HG03378 (cell line): ENCODE results near the gene CD63.
"Not testable (repeated sequence)": the region's sequence is repeated elsewhere in the genome, so short reads cannot be mapped to it uniquely, and the experiment has no call there.

Experiments used
- ATAC-seq: cut with Tn5 transposase; IDR thresholded peaks from one replicate; pipeline ENCODE4 v1.9.1; 2021; ENCODE audit warnings: mild to moderate bottlenecking, moderate library complexity; ENCODE audit not compliant: unreplicated experiment

Gene CD63

GRCh38 chr12:55728939-55729818, at the start of gene CD63:
TSS of gene CD63 (minus strand) at chr12:55729009. CDS start at chr12:55728341, 668 bp downstream.
- peak; percentile 48 for ATAC-seq

- ATAC-seq, result no peak
These were observed 49.0 kb upstream of the CD63 start for GRCh38 chr12:55777856-55778255.

- ATAC-seq, result no peak
These were observed 42.9 kb upstream of the CD63 start for GRCh38 chr12:55771736-55772135.

GRCh38 chr12:55767156-55767555, 38.3 kb upstream of the CD63 start:
- no peak for ATAC-seq

GRCh38 chr12:55765736-55766290, 37.0 kb upstream of the CD63 start:
- ATAC-seq, result no peak

- no peak for ATAC-seq
These were observed 33.8 kb upstream of the CD63 start for GRCh38 chr12:55762646-55763045.

- no peak for ATAC-seq
These were observed 31.9 kb upstream of the CD63 start for GRCh38 chr12:55760663-55761062.

- ATAC-seq, result not testable (repeated sequence)
These were observed 29.8 kb upstream of the CD63 start for GRCh38 chr12:55758575-55758974.

GRCh38 chr12:55757701-55758100, 28.9 kb upstream of the CD63 start:
- ATAC-seq, result no peak

- ATAC-seq, result no peak
These were observed 26.4 kb upstream of the CD63 start for GRCh38 chr12:55755246-55755645.

- no peak for ATAC-seq
These were observed 19.6 kb upstream of the CD63 start for GRCh38 chr12:55748230-55748993.

GRCh38 chr12:55746913-55747231, 18.1 kb upstream of the CD63 start:
- no peak for ATAC-seq

GRCh38 chr12:55746174-55746912, 17.5 kb upstream of the CD63 start:
- ATAC-seq, result no peak

- ATAC-seq, result no peak
These were observed 16.8 kb upstream of the CD63 start for GRCh38 chr12:55745361-55746173.

- no peak for ATAC-seq
These were observed 15.7 kb upstream of the CD63 start for GRCh38 chr12:55744340-55745030.

- peak; percentile 30 for ATAC-seq
These were observed 14.9 kb upstream of the CD63 start for GRCh38 chr12:55743406-55744339.

GRCh38 chr12:55742719-55743405, 14.1 kb upstream of the CD63 start, which contains the start of gene GDF11:
TSS of gene GDF11 (plus strand) at chr12:55743122. CDS start at chr12:55743317, 195 bp downstream.
- no peak for ATAC-seq
